Nephron (organoid): ENCODE measurements around the gene FGFRL1.

Experiments used
- H3K27ac Mint-ChIP-seq, 3 experiments: 2 replicates each; pipeline ENCODE4 v1.8.0; 2020; ENCODE audit warnings: mixed read lengths in 3 of 3, mild to moderate bottlenecking in 2 of 3, moderate library complexity in 1 of 3
- H3K27me3 Mint-ChIP-seq: 2 replicates; pipeline ENCODE4 v1.8.0; 2021; ENCODE audit warnings: low read depth, mild to moderate bottlenecking, moderate library complexity, mixed read lengths
- H3K36me3 Mint-ChIP-seq: 2 replicates; pipeline ENCODE4 v1.8.0; 2020; ENCODE audit warnings: low read depth, mixed read lengths
- H3K4me1 Mint-ChIP-seq: 2 replicates; pipeline ENCODE4 v1.8.0; 2020; ENCODE audit warnings: mixed read lengths
- H3K4me3 Mint-ChIP-seq, 3 experiments: 2 replicates each; pipeline ENCODE4 v1.8.0; 2020; ENCODE audit warnings: mild to moderate bottlenecking in 3 of 3, mixed read lengths in 3 of 3, moderate library complexity in 2 of 3
- H3K9me3 Mint-ChIP-seq: 2 replicates; pipeline ENCODE4 v1.8.0; 2020; ENCODE audit warnings: mixed read lengths
- TF ChIP-seq, protein P1 (sequence below), 3 experiments: fragments of 200-600 bp; sonication (generic); IDR thresholded peaks; one replicate each; pipeline ENCODE4 v1.5.0; 2021; ENCODE audit warnings: antibody characterized with exemption in 3 of 3; ENCODE audit not compliant: unreplicated experiment in 3 of 3

FGFRL1 gene

DNA sequence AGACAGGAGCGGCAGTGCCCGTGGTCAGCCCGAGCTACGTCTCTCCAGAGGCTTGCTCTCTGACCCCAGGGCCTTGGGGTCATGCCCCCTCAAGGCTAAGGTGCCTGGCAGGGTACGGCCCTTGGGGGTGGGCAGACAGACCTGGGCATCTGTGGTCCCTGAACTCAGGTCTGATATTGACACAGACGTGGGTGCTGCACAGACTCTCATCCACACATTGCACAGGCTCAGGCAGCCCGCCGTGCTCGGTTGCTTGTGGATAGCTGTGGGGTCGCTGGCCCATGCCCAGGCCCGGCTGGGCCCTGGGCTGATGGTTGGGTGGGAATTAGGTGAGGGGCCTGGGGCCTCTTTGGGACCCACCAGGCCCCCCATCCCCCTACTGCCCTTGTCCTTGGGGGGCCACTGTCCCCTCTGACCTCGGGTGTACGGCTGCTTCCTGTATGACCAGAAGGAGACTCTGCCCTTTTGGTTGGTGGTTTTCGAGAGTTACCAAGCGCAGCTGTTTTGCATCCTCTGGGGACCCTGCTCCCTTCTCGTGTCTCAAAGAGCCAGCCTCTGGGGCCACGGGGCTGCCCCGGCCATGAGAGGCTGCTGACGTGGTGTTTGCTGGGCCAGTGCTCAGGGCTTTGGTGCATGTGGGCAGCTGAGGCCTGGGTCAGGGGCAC is 10.1 kb downstream of the FGFRL1 start:
- Mint-ChIP-seq H3K9me3 (no peaks in the 10 kb centered on the region), H3K27ac (no peak overlapping the region), H3K36me3 (peaks cover 11% of the 10 kb centered on the region), H3K4me1 (peaks cover 40% of the 10 kb centered on the region), H3K4me3 (no peak overlapping the region), H3K27me3 (no peaks in the 10 kb centered on the region)
- TF ChIP-seq, protein P1, sequence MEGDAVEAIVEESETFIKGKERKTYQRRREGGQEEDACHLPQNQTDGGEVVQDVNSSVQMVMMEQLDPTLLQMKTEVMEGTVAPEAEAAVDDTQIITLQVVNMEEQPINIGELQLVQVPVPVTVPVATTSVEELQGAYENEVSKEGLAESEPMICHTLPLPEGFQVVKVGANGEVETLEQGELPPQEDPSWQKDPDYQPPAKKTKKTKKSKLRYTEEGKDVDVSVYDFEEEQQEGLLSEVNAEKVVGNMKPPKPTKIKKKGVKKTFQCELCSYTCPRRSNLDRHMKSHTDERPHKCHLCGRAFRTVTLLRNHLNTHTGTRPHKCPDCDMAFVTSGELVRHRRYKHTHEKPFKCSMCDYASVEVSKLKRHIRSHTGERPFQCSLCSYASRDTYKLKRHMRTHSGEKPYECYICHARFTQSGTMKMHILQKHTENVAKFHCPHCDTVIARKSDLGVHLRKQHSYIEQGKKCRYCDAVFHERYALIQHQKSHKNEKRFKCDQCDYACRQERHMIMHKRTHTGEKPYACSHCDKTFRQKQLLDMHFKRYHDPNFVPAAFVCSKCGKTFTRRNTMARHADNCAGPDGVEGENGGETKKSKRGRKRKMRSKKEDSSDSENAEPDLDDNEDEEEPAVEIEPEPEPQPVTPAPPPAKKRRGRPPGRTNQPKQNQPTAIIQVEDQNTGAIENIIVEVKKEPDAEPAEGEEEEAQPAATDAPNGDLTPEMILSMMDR (IDR thresholded peaks at IDR 0.05; ENCODE audit: unreplicated experiment in 3 of 3) = no peak

DNA sequence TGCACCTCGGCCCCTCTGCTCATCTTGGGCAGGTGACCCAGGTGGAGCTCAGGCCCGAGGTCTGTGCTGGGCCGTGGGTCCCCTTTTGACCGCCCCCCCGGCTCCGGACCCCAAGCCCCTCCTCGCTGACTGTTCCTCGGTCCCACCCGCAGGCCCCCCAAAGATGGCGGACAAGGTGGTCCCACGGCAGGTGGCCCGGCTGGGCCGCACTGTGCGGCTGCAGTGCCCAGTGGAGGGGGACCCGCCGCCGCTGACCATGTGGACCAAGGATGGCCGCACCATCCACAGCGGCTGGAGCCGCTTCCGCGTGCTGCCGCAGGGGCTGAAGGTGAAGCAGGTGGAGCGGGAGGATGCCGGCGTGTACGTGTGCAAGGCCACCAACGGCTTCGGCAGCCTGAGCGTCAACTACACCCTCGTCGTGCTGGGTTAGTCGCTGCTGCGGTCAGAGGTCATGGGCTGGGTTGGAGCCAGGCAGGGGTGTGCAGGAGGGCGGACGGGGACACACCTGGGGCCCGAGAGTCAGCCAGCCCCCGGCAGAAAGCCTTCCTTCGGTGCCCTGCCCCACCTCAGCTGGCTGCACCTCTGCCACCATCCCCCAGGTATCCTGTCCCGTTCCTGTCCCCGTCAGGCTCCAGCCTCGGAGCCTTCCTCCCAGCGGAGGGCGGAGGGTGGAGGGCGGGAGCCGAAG is 10.8 kb downstream of the FGFRL1 start:
- Mint-ChIP-seq H3K27ac (no peak overlapping the region), H3K4me1 (peaks cover 43% of the 10 kb centered on the region), H3K27me3 (no peaks in the 10 kb centered on the region), H3K36me3 (peaks cover 11% of the 10 kb centered on the region), H3K4me3 (no peak overlapping the region), H3K9me3 (no peaks in the 10 kb centered on the region)
- TF ChIP-seq, protein P1 (IDR thresholded peaks at IDR 0.05; ENCODE audit: unreplicated experiment in 3 of 3) = no peak

DNA sequence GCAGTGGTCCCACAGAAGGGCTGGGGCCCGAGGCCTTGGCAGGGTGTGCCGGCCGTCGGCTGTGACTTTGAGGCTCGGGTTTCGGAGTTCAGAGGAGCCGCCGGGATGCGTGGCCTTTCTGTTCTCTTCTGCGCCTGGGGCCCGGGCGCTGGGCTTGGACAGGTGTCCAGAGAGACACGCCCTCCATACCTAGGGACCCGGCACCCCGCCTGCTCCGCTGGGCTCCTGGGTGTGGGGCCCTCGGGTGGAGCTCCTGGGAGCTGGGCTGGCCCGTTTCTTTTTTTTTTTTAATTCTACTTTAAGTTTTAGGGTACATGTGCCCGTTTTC is 11.3 kb downstream of the FGFRL1 start:
- Mint-ChIP-seq H3K9me3 (no peaks in the 10 kb centered on the region), H3K4me1 (peaks cover 42% of the 10 kb centered on the region), H3K36me3 (peaks cover 11% of the 10 kb centered on the region), H3K27ac (no peak overlapping the region), H3K27me3 (no peaks in the 10 kb centered on the region), H3K4me3 (no peak overlapping the region)
- TF ChIP-seq, protein P1 (IDR thresholded peaks at IDR 0.05; ENCODE audit: unreplicated experiment in 3 of 3) = no peak

DNA sequence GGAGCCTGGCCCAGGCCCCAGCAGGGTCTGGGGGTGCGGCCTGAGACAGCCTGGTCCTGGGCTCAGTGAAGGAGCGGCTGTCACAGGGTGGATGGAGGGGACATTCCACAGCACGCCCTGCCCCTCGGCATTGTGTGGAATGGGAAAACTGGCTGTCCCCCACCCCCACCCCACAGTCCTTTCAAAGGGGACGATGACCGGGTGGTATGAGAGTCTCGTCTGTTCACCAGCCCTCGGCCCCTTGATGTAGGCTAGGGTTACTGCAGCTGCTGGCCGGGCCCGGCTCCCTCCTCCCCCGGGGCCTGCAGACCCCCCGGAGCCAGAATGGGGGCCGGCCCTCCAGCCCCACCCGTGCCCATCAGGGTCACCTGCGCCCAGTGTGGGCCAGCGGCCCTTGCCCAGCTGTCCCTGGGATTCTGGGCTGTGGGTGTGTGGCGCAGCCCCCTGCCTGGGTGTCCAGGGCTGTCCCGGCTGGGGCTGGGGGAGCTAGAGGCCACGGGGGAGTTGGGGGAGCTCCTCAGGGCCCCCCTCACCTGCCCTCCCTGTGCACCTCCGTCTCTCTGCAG is 11.7 kb downstream of the FGFRL1 start:
- no peaks in the 10 kb centered on the region for H3K27me3 Mint-ChIP-seq
- H3K36me3 Mint-ChIP-seq = peaks cover 11% of the 10 kb centered on the region
- H3K27ac Mint-ChIP-seq = no peak overlapping the region
- no peak overlapping the region for H3K4me3 Mint-ChIP-seq
- TF ChIP-seq, protein P1 (IDR thresholded peaks at IDR 0.05; ENCODE audit: unreplicated experiment in 3 of 3) = no peak
- peaks cover 41% of the 10 kb centered on the region for H3K4me1 Mint-ChIP-seq
- no peaks in the 10 kb centered on the region for H3K9me3 Mint-ChIP-seq

DNA sequence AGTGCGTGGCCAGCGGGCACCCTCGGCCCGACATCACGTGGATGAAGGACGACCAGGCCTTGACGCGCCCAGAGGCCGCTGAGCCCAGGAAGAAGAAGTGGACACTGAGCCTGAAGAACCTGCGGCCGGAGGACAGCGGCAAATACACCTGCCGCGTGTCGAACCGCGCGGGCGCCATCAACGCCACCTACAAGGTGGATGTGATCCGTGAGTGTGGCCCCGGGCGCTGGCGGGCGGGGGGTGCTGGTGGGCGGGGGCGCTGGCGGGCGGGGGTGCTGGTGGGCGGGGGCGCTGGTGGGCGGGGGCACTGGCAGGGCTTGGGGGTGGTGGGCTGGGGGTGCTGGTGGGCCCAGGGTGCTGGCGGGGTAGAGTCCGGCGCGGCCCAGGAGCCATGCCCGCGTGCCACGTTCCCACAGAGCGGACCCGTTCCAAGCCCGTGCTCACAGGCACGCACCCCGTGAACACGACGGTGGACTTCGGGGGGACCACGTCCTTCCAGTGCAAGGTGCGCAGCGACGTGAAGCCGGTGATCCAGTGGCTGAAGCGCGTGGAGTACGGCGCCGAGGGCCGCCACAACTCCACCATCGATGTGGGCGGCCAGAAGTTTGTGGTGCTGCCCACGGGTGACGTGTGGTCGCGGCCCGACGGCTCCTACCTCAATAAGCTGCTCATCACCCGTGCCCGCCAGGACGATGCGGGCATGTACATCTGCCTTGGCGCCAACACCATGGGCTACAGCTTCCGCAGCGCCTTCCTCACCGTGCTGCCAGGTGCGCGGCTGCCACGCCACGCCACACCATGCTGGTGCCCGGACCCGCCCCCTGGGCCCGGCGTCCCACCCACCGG is 12.7 kb downstream of the FGFRL1 start:
- Mint-ChIP-seq H3K36me3 (peaks cover 11% of the 10 kb centered on the region), H3K4me1 (peaks cover 33% of the 10 kb centered on the region)

More for the DNA sequence above, 12.7 kb downstream of the FGFRL1 start:
- TF ChIP-seq, protein P1 (IDR thresholded peaks at IDR 0.05; ENCODE audit: unreplicated experiment in 3 of 3) = no peak
- Mint-ChIP-seq H3K27me3 (no peaks in the 10 kb centered on the region), H3K4me3 (no peak overlapping the region), H3K27ac (no peak overlapping the region), H3K9me3 (no peaks in the 10 kb centered on the region)
